Activated CD4-positive, alpha-beta T cell treated with anti-CD3 and anti-CD28 coated beads, Interleukin-2, amount 10 ng/mL, durations not matched to agents 24 days and 14 days (primary cell): ENCODE data around the gene GUCY2F. TPM values are rescaled to one million over a fixed set of nuclear protein-coding genes. Genes with fewer than 3 reads are reported as not detected.

ENCODE experiments used
- DNase-seq: peaks from one replicate; pipeline ENCODE4 v3.0.0; 2022
- H3K27ac Mint-ChIP-seq: one replicate; pipeline ENCODE4 v1.8.0; 2022; ENCODE audit warnings: mild to moderate bottlenecking, mixed read lengths
- H3K27me3 Mint-ChIP-seq: one replicate; pipeline ENCODE4 v1.8.0; 2022; ENCODE audit warnings: mixed read lengths
- H3K36me3 Mint-ChIP-seq: one replicate; pipeline ENCODE4 v1.8.0; 2022; ENCODE audit warnings: low read depth, mild to moderate bottlenecking, mixed read lengths
- H3K4me1 Mint-ChIP-seq: one replicate; pipeline ENCODE4 v1.8.0; 2021; ENCODE audit warnings: mixed read lengths
- H3K4me3 Mint-ChIP-seq: one replicate; pipeline ENCODE4 v1.8.0; 2022; ENCODE audit warnings: mild to moderate bottlenecking, moderate library complexity, mixed read lengths
- H3K9me3 Mint-ChIP-seq: one replicate; pipeline ENCODE4 v1.8.0; 2021; ENCODE audit warnings: mixed read lengths
- intact Hi-C: fragments of 100-400 bp; cut with micrococcal nuclease; formaldehyde crosslinking; loops from one replicate; pipeline ENCODE4 v1.15.1; 2023
- total RNA-seq: library from RNA; stranded (reverse); gene quantifications from 2 replicates; pipeline ENCODE4 v1.2.3, GENCODE V29; 2022

GUCY2F gene
- total RNA-seq, 1 donor from 2014 or later: not detected

DNA sequence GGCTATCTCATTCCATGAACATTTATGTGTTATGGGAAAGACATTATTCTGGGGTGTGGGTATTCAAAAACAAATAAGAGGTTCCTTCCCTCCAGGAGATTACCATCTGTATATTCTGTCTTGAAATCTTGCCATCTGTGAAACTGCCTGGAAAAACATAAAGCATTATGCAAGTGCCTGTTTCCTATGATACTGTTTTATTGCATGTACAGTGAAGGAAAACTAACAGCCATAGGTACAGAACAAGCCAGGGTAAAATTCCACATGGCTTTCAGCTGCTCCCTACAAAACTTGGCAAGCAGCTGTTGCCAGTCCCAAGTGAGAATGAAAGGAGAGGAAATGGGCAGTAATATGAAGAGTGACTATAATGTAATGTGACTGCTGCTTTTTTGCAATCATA lies 136.0 kb downstream of the GUCY2F start:
- intact Hi-C loops: no loop called here
- Mint-ChIP-seq H3K27ac (no peak overlapping the region), H3K36me3 (no peaks in the 10 kb centered on the region), H3K27me3 (no peaks in the 10 kb centered on the region), H3K4me3 (no peak overlapping the region), H3K4me1 (no peaks in the 10 kb centered on the region), H3K9me3 (no peaks in the 10 kb centered on the region)
- no peak for DNase-seq

DNA sequence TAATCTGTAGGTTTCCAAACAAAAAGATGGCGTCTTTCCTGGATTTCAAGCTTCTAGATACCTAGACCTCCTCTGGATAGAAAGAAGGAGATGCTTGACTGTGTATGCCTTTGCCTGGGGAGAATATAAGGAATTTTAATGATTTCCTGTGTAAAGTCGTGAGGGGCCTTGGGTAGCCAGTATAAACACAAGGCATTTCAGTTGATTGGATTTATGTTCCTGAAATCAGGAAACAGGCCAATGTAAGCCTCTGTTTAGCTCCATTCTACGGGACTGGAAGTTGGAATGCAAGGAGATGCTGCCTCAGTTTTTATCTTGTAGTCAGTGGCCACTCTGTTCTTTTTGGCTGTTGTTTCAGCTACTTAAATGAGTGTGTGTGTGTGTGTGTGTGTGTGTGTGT lies 137.2 kb downstream of the GUCY2F start:
- Mint-ChIP-seq H3K4me3 (no peak overlapping the region), H3K36me3 (no peaks in the 10 kb centered on the region), H3K27ac (no peak overlapping the region), H3K4me1 (no peaks in the 10 kb centered on the region), H3K27me3 (no peaks in the 10 kb centered on the region), H3K9me3 (no peaks in the 10 kb centered on the region)
- intact Hi-C loops: no loop called here
- DNase-seq: no peak

DNA sequence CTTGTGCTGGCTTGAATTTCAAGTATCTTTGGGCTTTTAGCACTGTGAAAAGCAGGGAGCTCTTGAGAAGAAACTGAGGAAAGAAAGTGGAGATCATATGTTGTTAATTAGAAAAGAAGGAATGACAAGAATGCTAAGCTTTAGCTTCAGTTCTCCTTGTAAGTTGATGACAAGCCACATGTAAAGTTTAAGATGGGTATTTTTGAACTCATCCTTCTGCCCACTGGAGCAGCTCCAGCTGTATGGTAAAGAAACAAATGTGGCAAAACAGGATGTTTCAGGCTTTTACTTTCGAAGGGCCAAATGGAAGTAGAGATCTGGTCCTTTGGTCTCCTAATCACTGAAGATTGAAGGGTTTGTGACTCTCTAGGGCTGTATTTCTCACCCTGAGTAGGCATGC lies 137.8 kb downstream of the GUCY2F start:
- no peak overlapping the region for H3K4me3 Mint-ChIP-seq
- H3K4me1 Mint-ChIP-seq: no peaks in the 10 kb centered on the region
- intact Hi-C loops: no loop called here
- H3K9me3 Mint-ChIP-seq: no peaks in the 10 kb centered on the region
- no peak for DNase-seq
- H3K27ac Mint-ChIP-seq: no peak overlapping the region
- H3K36me3 Mint-ChIP-seq: no peaks in the 10 kb centered on the region
- no peaks in the 10 kb centered on the region for H3K27me3 Mint-ChIP-seq

DNA sequence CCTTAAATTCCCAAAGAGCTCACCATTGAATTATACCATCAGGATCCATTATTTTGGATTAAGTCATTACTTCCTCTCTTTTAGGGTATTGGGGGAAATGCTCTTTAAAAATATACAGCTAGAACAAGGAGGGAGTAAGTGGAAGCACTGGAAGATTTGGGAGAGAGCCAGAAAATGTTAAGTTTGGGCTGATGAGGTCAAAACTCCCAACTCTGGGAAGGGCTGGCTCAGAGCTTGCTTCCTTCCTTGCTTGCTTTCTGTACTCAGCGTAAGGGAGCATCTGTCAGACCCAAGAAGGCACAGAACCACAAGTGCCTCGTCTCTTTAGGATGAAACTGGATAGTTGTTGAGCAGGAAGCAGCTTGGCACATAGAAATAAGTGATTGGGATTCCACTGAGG lies 138.2 kb downstream of the GUCY2F start:
- no peak for DNase-seq
- no peaks in the 10 kb centered on the region for H3K4me1 Mint-ChIP-seq
- H3K27ac Mint-ChIP-seq: no peak overlapping the region
- H3K9me3 Mint-ChIP-seq: no peaks in the 10 kb centered on the region
- no peak overlapping the region for H3K4me3 Mint-ChIP-seq
- intact Hi-C loops: no loop called here
- H3K36me3 Mint-ChIP-seq: no peaks in the 10 kb centered on the region
- H3K27me3 Mint-ChIP-seq: no peaks in the 10 kb centered on the region

DNA sequence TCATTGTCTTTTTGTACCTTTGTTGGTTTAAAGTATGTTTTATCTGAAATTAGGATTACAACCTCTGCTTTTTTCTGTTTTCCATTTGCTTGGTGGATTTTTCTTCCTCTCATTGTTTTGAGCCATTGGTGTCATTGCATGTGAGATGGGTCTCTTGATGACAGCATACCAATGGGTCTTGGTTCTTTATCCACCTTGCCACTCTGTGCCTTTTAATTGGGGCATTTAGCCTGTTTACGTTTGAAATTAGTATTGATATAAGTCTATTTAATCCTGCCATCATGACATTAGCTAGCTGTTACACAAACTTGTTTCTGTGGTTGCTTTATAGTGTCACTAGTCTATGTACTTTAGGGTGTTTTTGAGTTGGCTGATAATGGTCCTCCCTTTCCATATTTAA lies 145.7 kb downstream of the GUCY2F start:
- Mint-ChIP-seq H3K27me3 (no peaks in the 10 kb centered on the region), H3K27ac (no peak overlapping the region), H3K4me1 (no peaks in the 10 kb centered on the region), H3K4me3 (no peak overlapping the region), H3K9me3 (peaks cover 4% of the 10 kb centered on the region), H3K36me3 (no peaks in the 10 kb centered on the region)
- intact Hi-C loops: no loop called here
- DNase-seq: no peak

DNA sequence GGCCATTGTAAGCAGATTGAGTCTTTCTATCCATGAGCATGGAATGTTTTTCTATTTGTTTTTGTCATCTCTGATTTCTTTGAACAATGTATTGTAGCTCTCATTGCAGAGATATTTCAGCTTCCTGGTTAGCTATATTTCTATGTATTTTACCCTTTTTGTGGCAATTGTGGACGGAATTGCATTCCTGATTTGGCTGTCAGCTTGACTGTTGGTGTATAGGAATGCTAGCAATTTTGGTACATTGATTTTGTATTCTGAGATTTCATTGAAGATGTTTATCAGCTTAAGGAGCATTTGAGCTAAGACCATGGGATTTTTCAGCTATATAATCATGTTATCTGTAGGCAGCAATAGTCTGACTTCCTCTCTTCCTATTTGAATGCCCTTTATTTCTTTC lies 154.6 kb downstream of the GUCY2F start:
- no peak overlapping the region for H3K4me3 Mint-ChIP-seq
- no peaks in the 10 kb centered on the region for H3K4me1 Mint-ChIP-seq
- no peaks in the 10 kb centered on the region for H3K27me3 Mint-ChIP-seq
- H3K9me3 Mint-ChIP-seq: no peaks in the 10 kb centered on the region
- no peak for DNase-seq
- intact Hi-C loops: no loop called here
- no peak overlapping the region for H3K27ac Mint-ChIP-seq
- H3K36me3 Mint-ChIP-seq: no peaks in the 10 kb centered on the region

Other genes with a start within 250 kb of the GUCY2F start
- gene NXT2, start 54.8 kb upstream of the GUCY2F start, total RNA-seq: 12.5 and 14.1 TPM in 2 replicates
- 0.44 and 0.83 TPM in 2 replicates for gene KCNE5, start 143.1 kb upstream of the GUCY2F start, total RNA-seq